CD4-positive, alpha-beta T cell treated with Interleukin-17A for 4 hours (primary cell): ENCODE measurements around the gene ITSN1.
"Not testable (repeated sequence)": the region's sequence is repeated elsewhere in the genome, so short reads cannot be mapped to it uniquely, and the experiment has no call there.

Experiments used
- DNase-seq: peaks from one replicate; pipeline ENCODE4 v3.0.0-alpha.2; 2020; ENCODE audit warnings: mixed read lengths

The ITSN1 gene

DNA sequence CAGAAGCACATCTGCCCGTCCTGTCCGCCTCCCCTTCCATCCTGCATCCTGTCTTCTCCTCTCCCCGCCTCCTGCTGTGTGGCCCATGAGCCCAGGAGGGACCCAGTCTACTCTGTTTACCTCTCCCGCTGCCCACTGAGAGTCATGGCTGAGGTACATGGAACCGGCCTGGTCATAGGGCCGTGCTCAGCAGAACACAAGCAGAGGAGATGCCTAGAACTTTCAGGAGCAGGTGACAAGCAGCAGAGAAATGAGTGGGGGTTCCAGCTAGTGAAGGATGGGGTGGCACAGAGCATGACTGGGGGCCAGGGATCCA, 202.5 kb downstream of the ITSN1 start:
- DNase-seq, result no peak

DNA sequence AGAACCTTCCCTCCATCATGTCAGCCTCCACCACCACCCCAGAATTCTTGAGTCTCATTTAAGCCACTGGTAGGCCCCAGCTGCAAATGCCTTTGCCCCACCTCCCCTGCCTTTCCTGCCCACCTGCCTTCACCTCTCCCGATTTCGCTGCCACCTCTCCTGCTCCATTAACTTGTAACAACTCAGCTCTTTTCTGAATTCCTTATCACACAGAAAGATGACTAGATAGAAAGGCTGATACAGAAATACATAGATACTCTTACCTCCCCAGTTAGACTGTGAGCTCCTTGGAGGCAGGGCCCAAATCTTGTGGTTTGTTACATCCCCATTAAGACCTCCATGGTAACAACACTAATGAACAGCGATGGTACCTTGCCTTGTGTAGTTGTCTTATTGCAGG, 203.8 kb downstream of the ITSN1 start:
- DNase-seq, result no peak

DNA sequence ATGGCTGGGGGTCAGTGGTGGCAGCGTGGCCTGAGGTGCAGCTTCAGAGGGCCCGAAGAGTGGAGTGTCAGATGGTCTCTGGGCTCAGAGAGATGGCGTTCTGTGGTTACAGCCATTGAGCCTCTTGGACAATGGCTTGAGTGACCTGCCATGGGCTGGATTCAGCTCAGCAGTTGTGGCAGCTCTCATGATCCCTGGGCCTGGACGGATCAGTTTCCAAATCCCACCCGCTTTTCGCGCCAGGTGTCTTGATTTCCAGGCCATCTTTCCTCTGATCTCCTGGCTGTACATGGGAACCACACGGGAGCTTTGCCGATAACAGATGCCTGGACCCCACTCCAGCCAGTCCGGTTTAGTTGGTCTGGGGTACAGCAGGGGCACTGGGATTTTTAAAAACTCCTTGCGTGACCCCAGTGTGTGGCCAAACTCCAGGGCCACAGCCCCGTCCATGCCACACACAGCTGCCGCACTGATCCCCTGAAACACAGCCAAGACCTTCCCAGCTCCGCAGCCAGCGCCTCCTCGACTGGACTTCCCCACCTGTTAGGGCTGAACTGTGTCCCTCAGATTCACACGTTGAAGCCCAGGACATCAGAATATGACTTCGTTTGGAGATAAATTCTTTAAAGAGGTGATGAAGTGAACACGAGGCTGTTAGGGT, 205.4 kb downstream of the ITSN1 start:
- no peak for DNase-seq

DNA sequence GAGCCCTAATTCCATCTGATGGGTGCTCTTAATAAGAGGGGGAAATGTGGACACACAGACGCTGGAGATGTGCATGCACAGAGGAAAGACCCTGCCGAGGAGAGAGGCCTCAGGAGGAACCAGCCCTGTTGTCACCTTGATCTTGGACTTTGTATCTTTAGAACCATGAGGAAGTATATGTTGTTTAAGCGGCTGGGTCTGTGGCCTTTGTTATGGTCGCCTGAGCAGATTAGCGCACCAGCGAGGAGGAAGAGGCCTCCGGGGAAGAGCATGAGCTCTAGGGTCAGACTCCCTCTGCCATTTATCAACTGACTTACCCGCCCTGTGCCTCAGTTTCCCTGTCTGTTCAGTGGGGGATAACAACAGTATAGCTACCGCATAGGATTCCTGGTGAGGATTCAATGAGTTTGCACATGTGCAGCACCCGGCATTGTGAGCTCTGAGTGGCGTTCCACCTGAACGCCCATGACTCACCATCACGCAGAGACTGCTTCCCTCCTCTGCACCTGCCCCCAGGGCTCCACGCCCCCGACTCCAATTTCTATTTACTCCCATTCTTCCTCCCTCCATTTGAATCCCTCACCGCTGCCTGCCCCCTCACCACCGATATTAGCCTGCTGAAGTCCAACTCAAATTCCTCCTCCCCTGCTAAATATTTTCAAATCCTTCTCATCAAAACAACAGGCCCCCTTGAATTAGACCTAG, 206.1 kb downstream of the ITSN1 start:
- DNase-seq, result no peak

DNA sequence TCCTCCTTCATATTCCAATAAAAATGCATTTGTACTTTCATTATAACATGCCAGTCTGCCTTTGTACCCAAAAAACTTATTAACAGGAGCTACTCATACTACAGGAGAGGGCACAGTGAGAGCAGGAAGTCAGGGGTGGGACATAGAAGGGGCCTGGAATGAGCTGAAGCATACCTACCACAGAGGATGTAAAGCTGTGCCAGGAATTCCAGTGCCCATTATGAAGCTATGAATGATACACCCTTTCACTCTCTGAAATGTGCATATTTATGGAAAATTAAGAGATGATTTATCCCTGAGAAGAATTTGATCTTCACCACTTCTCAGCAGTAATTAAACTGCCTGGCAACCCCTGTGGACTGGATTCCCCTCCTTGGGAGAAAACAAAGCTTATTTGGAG, 207.5 kb downstream of the ITSN1 start:
- no peak for DNase-seq

DNA sequence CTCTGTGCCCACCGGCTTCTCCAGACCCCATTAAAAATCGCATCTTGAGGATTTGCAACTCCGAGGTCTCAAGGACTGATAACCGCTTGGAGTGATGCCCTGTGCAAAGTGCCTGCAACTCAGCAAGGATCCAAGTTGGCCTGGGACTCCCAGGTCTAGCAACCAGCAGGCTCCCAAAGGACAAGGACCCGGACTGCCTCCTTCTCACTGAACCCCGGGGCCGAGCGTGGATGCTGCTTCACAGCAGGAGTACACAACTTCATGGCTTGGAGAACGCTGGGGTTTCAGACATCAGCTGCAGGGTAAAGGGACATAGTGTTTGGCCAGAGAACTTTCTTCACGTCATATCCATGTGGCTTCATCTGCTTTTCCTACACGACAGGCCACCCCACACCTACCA, 208.1 kb downstream of the ITSN1 start:
- DNase-seq, result no peak

DNA sequence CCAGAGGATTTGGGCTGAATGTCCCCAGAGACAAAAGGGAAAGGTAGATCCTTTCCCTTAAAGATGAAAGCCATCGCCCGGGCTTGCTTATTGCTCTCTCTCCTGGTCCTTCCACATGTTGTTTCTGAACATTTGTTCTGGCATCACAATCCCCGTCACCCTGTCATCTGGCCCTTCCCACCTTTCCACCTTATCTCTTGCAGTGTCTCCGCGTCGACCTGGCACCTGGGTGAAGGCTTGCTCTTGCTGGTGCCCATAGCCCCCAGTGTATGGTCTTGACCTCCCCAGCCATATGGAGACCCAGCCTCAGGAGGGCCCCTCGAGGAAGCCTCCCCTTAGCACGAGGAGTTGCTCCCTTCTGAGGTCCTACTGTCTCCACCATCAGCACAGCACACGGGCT, 208.7 kb downstream of the ITSN1 start:
- no peak for DNase-seq

DNA sequence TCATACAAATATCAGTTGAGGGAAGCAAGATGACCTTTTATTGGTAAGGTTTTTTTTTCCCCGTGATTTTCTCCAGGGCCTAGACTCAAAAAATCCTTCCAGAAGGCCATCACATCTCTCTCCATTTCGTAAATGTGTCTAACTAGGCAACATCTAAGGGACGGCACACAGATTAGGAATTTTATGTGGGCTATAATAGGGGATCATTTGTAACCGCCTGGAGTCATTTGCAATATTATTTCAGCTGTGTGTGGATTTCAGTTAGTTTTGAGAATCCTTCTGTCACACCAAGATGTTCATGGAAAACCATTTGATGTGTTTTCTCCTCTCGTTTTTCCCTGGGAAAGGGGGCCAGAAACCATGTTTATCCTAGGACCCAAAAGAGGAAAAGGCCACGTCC, 210.2 kb downstream of the ITSN1 start:
- DNase-seq, result no peak

DNA sequence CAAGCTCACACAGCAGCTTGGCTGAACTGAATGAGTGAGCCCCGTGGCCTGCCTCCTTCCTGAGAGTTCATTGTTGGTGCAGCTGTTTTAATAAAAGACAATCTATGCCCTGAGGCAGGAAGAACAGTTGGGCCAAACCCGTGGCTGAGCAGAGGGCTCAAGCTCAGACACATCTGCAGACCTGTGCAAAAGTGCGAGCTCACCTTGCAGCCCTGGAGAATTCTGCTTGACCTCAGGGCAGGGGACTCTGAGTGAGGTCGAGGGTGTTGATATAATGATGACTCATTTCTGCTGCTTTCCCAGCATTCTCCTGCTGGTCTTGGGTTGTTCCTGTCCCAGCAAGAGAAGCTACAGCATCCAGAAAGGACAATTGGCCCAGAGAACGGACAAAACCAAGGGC, 212.3 kb downstream of the ITSN1 start:
- no peak for DNase-seq

DNA sequence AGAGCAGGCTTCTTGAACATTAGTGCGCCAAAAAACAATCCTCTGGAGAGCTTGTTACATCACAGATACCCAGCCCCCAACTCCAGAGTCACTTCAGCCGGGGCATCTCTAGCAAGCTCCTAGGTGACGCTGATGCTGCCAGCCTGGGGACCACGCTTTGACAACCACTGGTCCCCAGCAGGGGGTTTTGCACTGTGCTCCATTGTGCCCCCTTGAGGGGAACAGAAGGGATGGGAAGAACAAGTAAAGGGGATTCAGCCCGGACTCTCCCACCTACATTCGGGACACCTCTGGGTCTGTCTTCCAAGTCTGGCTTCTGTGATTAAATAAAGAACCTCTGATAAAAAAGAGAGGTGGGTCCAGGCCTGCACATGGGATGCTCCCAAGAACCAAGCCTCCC, 212.9 kb downstream of the ITSN1 start:
- DNase-seq, result no peak

DNA sequence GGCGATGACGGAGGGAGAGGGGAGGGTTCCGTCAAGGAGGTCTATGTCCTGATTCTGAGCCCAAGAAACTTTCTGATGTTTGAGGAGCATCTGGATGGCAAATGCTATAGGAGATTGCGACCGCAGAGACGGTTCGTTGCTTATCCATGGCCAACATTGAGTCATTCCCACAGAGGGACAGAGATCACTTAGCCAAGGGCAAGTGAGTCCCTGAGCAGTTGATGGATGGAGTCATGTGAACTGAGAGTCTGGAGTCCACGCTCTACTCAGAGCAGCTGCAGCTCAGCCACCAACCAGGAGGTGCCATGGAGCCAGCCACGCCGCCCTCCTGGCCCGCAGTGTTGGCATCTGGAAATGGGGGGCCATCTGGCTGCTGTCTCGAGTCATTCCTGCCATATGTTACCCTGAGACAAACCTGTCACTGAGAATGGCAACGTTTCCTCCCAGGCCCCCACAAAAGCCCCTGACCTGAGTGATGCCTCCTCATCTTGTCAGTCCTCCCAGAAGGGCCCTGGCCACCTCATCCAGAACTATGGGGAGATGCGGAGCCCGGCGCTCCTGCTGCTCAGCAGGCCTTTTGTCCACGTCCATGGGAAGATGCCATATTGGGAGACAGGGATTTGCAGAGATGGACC, 214.7 kb downstream of the ITSN1 start:
- DNase-seq, result no peak

DNA sequence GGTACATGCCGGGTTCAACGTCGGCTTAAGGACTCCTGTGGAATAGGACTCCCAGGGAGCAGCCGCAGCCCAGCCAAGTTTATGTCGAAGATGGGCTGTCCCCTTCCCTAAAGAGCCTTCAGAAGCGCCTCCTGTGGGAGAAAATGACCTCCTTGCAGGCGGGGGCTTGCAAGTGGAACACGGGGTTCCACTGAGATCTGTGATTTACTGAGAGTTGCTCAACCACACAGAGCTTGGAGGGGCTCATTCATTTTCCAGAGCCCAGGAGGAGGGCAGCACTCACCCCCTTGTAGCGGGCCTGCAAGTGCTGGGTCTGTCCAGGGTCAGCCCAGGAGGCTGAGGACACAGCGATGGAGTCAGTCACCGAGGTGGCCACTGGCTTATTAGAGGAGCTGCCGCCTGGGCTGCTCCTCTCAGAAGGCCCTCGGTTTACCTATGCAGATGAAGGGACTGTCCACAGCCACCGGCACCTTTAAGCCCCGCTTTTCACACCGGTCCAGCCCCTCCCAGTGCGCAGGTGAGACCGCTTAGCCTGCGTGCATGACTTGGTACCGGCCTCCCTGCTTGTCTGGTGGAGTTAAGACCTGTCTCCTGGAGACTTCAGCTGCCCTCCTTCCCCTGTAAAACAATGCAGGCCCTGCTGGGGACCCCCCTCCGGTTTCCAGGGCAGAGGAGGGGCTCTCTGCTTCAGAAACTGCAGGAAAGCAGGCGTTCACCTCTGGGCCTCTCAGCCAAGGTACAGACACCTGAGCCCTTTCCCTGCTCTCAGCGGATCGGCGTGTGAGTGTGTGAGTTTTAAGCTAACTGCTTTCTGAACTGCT, 215.8 kb downstream of the ITSN1 start:
- no peak for DNase-seq

DNA sequence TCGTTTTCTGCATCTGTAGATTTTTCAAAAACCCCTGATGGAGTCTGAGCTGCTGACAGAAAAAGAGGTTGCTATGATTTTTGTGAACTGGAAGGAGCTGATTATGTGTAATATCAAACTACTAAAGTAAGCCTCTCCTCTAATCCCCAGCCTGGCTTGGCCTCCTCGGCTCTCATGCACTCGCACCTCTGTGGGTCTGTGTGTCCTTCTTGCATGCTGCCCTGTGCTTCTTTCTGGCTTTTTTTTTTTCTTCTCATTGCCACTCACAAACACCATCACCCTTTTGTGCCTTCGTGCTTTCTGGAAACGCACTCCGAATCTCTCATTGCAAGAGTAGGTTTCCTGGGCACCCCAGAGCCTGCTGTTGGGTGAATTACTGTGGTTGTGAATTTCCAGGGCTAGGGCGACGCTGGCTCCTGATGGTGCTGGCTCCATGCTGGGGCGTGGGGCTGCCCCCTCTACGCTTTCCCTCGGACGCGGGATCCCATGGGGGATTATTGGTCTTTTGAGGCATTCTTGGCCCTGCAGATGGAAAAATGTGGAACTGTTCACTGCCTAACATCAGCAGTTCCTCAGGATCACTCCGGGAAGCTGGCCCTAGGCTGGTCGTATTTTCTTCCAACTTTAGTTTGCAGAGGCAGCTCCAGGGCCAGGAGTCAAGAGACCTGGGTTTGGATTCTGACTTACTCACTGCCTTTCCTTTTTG, 216.5 kb downstream of the ITSN1 start:
- no peak for DNase-seq

DNA sequence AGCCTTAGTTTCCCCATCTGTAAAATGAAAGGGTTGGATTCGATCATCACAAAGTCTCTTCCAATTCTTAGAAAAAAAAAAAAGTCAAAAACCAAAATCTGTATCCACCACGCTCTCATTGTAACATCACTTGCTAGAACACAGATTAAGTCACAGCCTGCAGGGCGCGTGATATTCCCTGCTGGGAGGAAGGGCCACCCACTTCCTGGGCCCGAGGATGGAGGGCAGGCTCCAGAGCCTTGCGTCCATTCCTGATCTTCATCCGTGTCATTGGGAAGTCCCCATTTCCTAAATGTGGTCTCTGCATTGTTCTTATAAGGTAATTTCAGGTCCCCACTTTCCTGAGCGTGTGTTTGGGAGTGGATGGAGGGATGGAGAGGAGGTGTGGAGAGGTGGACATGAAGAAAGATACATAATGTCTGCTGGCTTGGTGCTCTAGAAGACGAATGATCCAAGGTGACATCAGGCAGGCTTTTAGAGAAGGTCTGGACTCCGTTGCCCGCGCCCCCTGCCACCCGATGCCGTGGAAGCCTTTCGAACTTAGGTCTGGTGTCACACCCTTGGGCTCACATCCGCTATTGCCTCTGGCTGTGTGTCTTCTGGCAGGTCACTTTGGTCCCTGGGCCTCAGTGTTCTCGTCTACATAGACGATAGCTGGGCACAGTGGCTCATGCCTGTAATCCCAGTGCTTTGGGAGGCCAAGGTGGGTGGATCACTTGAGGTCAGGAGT, 217.2 kb downstream of the ITSN1 start:
- DNase-seq, result no peak

DNA sequence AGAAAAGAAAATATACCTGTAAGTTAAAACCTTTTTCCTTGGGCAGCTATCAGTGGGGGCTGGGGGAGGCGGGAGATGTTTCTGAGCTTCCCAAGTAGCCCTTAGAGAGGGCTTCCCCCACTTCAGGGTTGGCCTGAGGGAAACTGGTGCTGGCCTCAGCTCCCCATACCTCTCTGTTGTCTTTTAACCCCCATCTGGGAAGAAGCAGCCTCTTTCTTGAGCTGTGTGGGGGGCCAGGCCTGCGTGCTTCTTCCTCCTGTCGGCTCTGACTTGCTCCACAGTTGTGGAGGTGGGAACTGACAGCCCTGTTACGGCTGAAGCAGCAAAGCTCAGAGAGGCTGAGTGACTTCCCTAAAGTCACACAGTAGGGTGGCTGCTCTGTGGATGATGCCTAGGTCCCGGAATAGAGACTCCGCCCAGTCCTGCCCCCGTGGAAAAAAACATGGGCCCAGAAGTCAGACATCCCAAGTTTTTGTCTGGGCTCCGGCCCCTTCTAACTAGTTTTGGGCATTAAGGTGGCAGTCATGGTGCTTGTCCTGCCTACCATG, 218.1 kb downstream of the ITSN1 start:
- no peak for DNase-seq

DNA sequence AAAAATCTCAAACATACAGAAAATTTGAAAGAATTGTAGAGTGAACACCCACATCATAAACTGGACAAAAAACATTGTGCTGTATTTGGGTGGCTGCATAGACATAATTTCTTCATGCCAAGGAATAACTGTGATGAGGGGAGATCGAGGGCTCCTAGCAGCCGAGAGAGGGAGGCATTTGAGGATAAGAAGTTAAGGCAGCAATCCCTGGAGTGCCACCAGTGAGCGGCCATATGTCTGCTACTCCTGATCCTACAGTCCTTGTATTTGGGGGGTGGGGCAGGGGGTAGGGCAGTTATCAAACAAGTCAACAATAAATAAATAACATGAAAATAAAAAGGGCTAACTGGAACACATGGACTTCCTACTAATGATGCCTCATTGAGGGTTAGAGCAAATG, 218.8 kb downstream of the ITSN1 start:
- DNase-seq, result no peak

DNA sequence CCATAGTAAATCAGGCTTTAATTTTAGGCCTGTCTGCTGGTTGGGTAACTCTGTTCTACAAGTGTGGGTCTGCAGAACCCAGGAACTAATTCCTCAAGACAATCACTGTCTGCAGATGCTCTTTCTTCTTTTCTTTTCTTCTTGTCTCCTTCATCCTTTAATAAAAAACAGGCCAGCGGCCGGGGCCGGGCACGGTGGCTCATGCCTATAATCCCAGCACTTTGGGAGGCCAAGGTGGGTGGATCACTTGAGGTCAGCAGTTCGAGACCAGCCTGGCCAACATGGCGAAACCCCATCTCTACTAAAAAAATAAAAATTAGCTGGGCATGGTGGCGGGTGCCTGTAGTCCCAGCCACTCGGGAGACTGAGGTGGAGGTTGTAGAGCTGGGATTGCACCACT, 220.9 kb downstream of the ITSN1 start:
- DNase-seq, result not testable (repeated sequence)

DNA sequence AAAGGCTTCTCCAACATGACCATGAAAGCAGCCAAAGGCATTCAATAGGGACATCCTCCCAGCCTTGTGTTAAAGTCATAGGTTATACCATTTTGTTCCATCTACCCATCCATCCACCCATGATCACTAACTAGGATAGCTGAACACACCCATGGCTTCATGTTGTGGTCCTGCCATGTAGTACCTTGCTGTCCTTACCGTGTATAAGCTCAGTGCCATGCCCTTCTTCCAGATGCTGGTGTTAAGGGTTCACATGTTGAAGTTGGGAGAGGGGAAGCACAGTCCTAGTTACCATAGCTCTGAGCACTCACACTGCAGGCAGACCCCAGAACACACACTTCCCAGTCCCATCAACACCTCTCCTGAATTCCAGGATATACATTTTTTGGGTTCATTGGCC, 221.8 kb downstream of the ITSN1 start:
- DNase-seq, result no peak

DNA sequence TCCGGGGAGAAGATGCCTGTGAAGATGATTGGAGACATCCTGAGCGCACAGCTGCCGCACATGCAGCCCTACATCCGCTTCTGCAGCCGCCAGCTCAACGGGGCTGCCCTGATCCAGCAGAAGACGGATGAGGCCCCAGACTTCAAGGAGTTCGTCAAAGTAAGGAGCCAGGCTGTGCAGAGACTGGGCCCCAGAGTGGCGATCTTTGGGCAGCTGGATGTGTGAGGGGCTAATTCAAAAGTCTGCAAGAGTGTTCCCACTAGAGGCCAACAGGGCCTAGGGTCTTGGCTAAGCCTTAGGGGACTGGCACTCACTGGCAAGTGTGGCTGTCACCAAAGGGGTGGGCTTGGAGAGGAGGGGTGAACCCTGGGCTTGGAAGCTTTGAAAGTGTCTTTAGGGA, 222.9 kb downstream of the ITSN1 start:
- DNase-seq, result no peak

DNA sequence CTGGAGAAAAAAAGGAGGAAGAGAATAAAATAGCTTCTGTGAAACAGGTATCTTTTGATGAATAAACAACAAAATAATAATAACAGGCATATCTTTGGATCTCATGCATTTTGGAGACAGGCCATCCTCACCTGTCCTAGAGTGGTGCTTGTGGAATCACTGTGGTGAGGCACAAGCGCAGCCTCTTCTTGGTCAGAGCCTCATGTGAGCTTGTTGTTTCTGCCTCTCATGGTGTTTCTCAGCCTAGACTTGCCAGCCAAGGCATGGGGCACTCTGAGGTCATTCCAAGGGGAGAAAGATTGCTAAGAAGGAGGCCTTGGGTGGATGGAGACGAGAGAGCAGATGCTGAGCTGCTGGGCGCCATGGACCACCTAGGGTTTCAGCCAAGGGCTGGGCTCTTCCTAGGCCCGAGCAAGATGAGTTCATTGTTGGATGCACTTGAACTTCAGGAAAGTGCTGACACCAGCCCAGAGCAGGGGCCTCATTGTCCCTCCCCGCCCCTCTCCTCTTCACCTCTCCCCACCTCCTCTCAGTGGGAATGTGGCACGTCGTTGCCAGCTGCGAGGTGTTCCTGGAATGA, 223.8 kb downstream of the ITSN1 start:
- no peak for DNase-seq

DNA sequence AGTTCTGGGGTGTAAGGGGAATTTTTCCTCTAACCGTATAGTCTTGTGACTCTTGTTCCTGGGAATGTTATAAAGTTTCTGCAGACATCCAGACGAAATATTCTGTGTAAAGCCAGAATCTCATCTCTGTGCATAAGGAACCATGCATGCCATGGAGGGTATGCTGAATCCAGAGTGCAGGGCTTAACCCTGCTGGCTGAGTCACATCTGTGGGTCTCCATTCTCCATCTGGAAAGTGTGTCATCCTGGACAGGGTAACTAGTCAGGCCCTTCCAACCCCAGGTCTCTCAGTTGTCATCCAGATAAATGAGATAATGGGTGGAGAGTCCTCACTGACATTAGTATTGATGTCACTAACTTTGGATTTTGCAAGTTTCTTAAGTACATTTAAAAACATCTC, 224.5 kb downstream of the ITSN1 start:
- no peak for DNase-seq

DNA sequence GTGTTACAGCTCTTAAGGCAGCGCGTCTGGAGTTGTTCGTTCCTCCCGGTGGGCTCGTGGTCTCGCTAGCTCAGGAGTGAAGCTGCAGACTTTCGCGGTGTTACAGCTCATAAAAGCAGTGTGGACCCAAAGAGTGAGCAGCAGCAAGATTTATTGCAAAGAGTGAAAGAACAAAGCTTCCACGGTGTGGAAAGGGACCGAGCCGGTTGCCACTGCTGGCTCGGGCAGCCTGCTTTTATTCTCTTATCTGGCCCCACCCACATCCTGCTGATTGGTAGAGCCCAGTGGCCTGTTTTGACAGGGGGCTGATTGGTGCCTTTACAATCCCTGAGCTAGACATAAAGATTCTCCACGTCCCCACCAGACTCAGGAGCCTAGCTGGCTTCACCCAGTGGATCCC, 225.6 kb downstream of the ITSN1 start:
- DNase-seq, result not testable (repeated sequence)
